ENCODE measurements around the gene ARHGEF17.

Gene ARHGEF17

DNA sequence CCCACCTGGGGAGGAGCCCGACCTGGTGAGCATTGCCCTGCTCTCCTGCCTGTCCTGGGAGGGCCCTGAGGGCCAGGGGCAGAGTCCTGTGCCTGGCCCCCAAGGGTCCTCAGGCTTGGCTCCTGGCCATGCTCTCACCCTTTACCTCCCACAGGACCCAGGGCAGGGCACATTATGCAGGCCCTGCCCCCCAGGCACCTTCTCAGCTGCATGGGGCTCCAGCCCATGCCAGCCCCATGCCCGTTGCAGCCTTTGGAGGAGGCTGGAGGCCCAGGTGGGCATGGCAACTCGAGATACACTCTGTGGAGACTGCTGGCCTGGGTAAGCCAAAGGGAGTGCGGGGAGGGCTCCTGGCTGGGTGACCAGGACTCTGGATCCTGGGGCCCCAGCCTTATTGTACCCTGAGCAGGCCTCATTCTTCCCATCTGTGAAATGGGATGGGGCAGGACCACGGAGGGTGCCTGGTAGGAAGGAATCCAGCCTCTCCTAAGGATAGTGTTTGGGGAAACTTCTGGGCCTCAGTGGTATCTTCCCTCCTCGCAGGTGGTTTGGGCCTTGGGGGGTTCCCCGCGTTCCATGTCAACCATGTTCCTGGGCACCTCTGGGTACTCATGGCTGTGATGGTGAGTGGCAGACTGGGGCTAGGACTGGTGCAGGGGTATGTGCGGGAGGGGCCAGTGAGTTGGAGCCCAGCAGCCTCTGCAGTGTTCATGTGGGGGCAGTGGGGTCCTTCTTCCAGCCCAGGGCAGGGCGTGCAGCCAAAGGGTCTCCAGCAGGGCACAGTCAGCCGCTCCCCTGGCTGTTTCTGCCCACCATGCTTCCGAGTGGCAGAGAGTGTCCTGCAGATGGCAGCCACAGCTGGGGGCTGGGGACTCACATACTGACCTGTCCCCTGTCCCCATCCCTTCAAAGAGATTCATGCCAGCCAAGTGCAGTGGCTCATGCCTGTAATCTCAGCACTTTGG, 82.8 kb downstream of the ARHGEF17 start:
- H3K27ac ChIP-seq (ENCODE audit: low read length), result no peak overlapping the region
- H3K36me3 ChIP-seq (ENCODE audit: control insufficient read depth in 2 of 2, insufficient read depth in 2 of 2, low read length in 2 of 2), result no peaks in the 10 kb centered on the region
- H3K9me3 ChIP-seq (ENCODE audit: control insufficient read depth in 2 of 2, low read length in 2 of 2), result no peaks in the 10 kb centered on the region
- H3K4me3 ChIP-seq (ENCODE audit: low read length in 2 of 2), result no peak overlapping the region
- peaks cover 11% of the 10 kb centered on the region for H3K4me1 ChIP-seq (ENCODE audit: control insufficient read depth, insufficient read depth, low read length)
- peaks cover 0 to 2% of the 10 kb centered on the region in 2 donors for H3K27me3 ChIP-seq (ENCODE audit: control insufficient read depth in 1 of 2, insufficient read depth in 2 of 2, low read length in 2 of 2)
- no peak overlapping the region for H3K9ac ChIP-seq (ENCODE audit: low read length in 2 of 2)

DNA sequence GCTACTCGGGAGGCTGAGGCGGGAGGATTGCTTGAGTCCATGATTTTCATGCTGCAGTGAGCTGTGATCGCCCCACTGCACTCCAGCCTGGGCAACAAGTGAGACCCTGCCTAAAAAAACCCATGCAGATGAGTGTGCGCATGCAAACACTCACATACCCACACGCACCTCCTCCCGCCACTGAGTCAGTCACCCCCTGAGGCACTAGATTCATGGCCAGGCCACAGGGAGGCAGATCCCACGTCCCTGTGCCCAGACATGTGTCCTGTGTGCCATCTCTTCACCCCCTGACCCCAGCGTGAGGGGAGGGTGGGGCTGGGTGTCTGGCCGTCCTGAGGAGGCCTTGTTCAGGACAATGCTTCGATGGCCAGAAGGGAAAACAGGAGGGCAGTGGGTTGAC, 83.6 kb downstream of the ARHGEF17 start:
- Histone ChIP-seq H3K27me3 (ENCODE audit: control insufficient read depth in 1 of 2, insufficient read depth in 2 of 2, low read length in 2 of 2) (peaks cover 0 to 2% of the 10 kb centered on the region in 2 donors), H3K4me3 (ENCODE audit: low read length in 2 of 2) (no peak overlapping the region), H3K27ac (ENCODE audit: low read length) (no peak overlapping the region), H3K9me3 (ENCODE audit: control insufficient read depth in 2 of 2, low read length in 2 of 2) (no peaks in the 10 kb centered on the region), H3K4me1 (ENCODE audit: control insufficient read depth, insufficient read depth, low read length) (peaks cover 3% of the 10 kb centered on the region), H3K36me3 (ENCODE audit: control insufficient read depth in 2 of 2, insufficient read depth in 2 of 2, low read length in 2 of 2) (no peaks in the 10 kb centered on the region), H3K9ac (ENCODE audit: low read length in 2 of 2) (no peak overlapping the region)

DNA sequence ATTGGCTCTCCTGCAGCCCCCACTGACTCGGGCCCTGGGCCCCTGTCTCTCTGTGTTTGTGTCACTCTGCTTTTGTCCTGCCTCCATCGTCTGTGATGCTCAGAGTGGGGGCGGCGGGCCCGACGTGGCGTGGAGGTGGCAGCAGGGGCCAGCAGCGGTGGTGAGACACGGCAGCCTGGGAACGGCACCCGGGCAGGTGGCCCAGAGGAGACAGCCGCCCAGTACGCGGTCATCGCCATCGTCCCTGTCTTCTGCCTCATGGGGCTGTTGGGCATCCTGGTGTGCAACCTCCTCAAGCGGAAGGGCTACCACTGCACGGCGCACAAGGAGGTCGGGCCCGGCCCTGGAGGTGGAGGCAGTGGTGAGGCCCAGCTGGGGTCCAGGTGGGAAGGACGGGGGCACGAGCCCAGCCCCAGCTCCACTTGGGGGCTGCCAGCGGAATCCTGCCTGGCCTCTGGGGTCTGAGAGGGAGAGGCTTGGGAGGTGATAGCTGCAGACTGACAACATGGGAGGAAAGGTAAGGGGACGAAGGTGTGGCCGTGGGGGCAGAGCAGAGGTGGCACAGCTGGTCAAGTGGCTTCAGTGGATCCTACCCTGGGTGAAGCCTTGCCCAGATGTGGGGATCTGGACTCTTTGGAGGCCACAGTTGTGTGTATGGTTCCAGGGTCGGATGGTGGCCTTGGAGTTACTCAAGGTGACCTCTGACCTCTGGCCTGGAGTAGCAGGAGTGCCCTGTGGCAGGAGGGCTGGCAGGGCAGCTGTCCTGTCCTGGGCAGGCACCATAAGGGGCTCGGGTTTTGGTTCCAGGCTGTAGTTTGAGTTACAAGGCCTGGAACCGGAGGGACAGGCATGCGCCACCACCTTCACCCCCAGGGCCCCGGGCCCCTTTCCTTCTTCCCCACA, 84.3 kb downstream of the ARHGEF17 start:
- no peak overlapping the region for H3K4me3 ChIP-seq (ENCODE audit: low read length in 2 of 2)
- no peak overlapping the region for H3K9ac ChIP-seq (ENCODE audit: low read length in 2 of 2)
- no peaks in the 10 kb centered on the region for H3K9me3 ChIP-seq (ENCODE audit: control insufficient read depth in 2 of 2, low read length in 2 of 2)
- H3K27ac ChIP-seq (ENCODE audit: low read length), result no peak overlapping the region
- H3K27me3 ChIP-seq (ENCODE audit: control insufficient read depth in 1 of 2, insufficient read depth in 2 of 2, low read length in 2 of 2), result peaks cover 0 to 2% of the 10 kb centered on the region in 2 donors
- H3K4me1 ChIP-seq (ENCODE audit: control insufficient read depth, insufficient read depth, low read length), result peaks cover 3% of the 10 kb centered on the region
- H3K36me3 ChIP-seq (ENCODE audit: control insufficient read depth in 2 of 2, insufficient read depth in 2 of 2, low read length in 2 of 2), result no peaks in the 10 kb centered on the region

DNA sequence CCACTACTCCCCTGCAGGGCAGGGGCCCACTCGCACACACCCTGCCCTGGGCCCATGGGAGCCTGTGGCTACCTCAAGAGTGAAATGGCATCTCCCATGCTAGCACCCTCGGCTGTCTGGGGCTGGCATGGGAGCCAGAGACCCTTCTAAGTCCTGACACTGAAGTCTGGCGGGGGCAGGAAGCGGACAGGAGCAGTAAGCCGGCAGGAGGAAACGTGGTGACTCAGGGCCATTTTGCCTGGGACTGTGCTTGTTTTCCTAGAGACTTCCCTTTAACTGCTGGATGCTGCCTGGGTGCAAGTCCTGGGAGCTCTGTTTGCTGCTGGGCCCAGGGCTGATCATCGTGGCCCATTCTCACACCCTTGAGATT, 84.9 kb downstream of the ARHGEF17 start:
- no peak overlapping the region for H3K27ac ChIP-seq (ENCODE audit: low read length)
- H3K9ac ChIP-seq (ENCODE audit: low read length in 2 of 2), result no peak overlapping the region
- peaks cover 3% of the 10 kb centered on the region for H3K4me1 ChIP-seq (ENCODE audit: control insufficient read depth, insufficient read depth, low read length)
- H3K4me3 ChIP-seq (ENCODE audit: low read length in 2 of 2), result no peak overlapping the region
- no peaks in the 10 kb centered on the region for H3K9me3 ChIP-seq (ENCODE audit: control insufficient read depth in 2 of 2, low read length in 2 of 2)
- H3K27me3 ChIP-seq (ENCODE audit: control insufficient read depth in 1 of 2, insufficient read depth in 2 of 2, low read length in 2 of 2), result peaks cover 0 to 2% of the 10 kb centered on the region in 2 donors
- no peaks in the 10 kb centered on the region for H3K36me3 ChIP-seq (ENCODE audit: control insufficient read depth in 2 of 2, insufficient read depth in 2 of 2, low read length in 2 of 2)

DNA sequence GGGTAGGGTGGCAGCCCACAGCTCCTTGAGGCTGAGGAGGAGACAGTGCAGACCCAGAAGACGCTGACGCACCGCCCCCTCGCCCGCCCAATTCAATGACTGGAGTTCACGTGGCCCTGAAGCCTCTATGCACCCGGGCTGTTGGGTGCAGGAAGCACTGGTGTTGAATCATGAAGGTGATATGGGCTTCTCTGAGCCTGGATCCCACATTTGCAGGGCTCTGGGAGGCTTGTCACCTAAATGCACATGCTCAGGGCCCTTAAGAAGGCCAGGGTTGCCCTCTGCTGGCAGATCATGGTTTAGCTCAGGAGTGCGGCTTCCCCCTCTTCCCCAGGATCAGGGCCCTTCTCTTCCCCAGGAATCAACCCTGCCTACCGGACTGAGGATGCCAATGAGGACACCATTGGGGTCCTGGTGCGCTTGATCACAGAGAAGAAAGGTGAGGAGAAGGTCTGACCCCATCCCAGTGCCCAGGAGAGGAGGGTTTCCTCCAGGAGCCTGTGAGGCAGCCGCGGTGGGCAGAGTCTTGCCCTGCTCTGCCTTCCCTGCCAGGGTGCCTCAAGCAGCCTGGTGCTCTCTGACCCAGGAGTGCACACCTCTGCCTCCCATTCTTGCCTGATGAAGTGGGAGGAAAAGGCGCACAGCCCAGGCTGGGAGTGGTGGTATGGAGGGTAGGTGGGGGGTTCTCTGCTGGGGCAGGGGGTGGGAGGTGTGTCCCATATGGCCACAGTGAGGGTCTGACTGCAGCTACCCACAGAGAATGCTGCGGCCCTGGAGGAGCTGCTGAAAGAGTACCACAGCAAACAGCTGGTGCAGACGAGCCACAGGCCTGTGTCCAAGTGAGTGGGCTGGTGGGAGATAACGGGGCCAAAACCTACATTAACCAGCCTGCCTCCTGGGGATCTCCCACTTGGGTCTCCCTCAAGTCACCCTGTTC, 85.7 kb downstream of the ARHGEF17 start:
- no peaks in the 10 kb centered on the region for H3K9me3 ChIP-seq (ENCODE audit: control insufficient read depth in 2 of 2, low read length in 2 of 2)
- peaks cover 0 to 2% of the 10 kb centered on the region in 2 donors for H3K27me3 ChIP-seq (ENCODE audit: control insufficient read depth in 1 of 2, insufficient read depth in 2 of 2, low read length in 2 of 2)
- H3K9ac ChIP-seq (ENCODE audit: low read length in 2 of 2), result no peak overlapping the region
- H3K4me3 ChIP-seq (ENCODE audit: low read length in 2 of 2), result no peak overlapping the region
- H3K4me1 ChIP-seq (ENCODE audit: control insufficient read depth, insufficient read depth, low read length), result peaks cover 3% of the 10 kb centered on the region
- no peaks in the 10 kb centered on the region for H3K36me3 ChIP-seq (ENCODE audit: control insufficient read depth in 2 of 2, insufficient read depth in 2 of 2, low read length in 2 of 2)
- H3K27ac ChIP-seq (ENCODE audit: low read length), result no peak overlapping the region

DNA sequence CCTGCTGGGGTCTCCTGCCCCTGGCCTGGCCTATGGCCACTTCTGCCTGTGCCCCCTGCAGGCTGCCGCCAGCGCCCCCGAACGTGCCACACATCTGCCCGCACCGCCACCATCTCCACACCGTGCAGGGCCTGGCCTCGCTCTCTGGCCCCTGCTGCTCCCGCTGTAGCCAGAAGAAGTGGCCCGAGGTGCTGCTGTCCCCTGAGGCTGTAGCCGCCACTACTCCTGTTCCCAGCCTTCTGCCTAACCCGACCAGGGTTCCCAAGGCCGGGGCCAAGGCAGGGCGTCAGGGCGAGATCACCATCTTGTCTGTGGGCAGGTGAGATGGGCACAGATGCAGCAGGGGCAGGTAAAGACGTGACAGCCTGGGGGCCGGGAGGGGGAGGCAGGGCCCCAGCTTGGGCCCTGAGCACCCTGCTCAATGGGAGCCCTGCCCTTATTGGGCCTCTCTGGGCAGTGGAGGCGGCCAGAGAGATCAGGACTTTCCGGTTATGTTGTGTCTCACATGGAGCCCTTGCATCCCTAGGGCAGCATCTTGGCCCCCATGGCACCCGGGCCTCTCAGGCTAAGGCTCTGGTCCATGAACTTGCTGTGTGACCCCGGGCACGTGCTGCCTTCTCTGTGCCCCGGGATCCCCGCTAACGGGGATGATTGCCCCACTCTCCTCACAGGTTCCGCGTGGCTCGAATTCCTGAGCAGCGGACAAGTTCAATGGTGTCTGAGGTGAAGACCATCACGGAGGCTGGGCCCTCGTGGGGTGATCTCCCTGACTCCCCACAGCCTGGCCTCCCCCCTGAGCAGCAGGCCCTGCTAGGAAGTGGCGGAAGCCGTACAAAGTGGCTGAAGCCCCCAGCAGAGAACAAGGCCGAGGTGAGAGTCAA, 86.6 kb downstream of the ARHGEF17 start:
- H3K9ac ChIP-seq (ENCODE audit: low read length in 2 of 2), result no peak overlapping the region

DNA sequence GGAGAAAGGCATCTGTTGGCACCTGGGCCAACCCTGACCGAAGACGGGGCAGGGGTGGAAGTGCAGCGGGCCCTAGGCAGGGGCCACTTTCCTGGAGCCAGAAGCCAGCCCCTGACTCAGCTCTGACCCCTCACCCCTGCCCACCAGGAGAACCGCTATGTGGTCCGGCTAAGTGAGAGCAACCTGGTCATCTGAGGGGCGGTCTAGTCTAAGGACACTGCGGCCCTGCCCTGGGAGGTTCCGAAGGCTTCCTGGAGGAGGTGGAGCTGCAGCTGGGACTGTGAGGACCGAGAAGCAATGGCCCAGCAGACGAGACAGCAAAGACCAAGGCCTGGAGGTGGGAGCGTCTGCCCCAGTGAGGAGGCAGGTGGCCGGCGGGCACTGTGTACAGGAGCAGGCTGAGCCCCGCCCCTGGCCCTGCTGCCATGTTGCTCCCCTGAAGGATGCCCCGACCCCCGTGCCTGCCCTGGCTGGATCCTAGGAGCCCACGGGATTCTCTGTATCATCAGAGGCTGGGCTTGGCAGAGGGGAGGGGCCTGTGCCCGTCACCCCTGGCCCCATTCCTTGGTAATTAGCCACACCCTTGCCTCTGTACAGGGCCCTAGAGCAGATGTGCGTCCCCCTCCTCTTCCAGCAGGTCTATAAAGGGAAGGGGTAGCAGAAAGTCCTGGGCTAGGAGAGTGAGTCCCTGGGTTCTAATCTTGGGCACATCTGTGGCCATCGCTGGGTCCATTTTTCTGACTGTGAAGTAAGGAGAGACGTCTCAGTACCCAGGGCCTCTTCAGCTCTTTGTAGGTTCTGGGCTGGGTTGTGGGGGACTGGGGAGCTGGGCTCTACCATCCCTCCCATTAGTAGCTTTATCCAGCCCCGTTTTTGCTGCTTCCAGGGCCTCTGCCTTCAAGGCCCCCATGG, 87.5 kb downstream of the ARHGEF17 start:
- Histone ChIP-seq H3K27me3 (ENCODE audit: control insufficient read depth in 1 of 2, insufficient read depth in 2 of 2, low read length in 2 of 2) (peaks cover 0 to 2% of the 10 kb centered on the region in 2 donors), H3K27ac (ENCODE audit: low read length) (no peak overlapping the region), H3K9me3 (ENCODE audit: control insufficient read depth in 2 of 2, low read length in 2 of 2) (no peaks in the 10 kb centered on the region), H3K4me3 (ENCODE audit: low read length in 2 of 2) (no peak overlapping the region), H3K36me3 (ENCODE audit: control insufficient read depth in 2 of 2, insufficient read depth in 2 of 2, low read length in 2 of 2) (no peaks in the 10 kb centered on the region), H3K4me1 (ENCODE audit: control insufficient read depth, insufficient read depth, low read length) (peaks cover 2% of the 10 kb centered on the region), H3K9ac (ENCODE audit: low read length in 2 of 2) (no peak overlapping the region)

More for the DNA sequence above, 86.6 kb downstream of the ARHGEF17 start:
- no peak overlapping the region for H3K4me3 ChIP-seq (ENCODE audit: low read length in 2 of 2)
- H3K36me3 ChIP-seq (ENCODE audit: control insufficient read depth in 2 of 2, insufficient read depth in 2 of 2, low read length in 2 of 2), result no peaks in the 10 kb centered on the region
- peaks cover 0 to 2% of the 10 kb centered on the region in 2 donors for H3K27me3 ChIP-seq (ENCODE audit: control insufficient read depth in 1 of 2, insufficient read depth in 2 of 2, low read length in 2 of 2)
- H3K4me1 ChIP-seq (ENCODE audit: control insufficient read depth, insufficient read depth, low read length), result peaks cover 2% of the 10 kb centered on the region
- no peak overlapping the region for H3K27ac ChIP-seq (ENCODE audit: low read length)
- H3K9me3 ChIP-seq (ENCODE audit: control insufficient read depth in 2 of 2, low read length in 2 of 2), result no peaks in the 10 kb centered on the region

DNA sequence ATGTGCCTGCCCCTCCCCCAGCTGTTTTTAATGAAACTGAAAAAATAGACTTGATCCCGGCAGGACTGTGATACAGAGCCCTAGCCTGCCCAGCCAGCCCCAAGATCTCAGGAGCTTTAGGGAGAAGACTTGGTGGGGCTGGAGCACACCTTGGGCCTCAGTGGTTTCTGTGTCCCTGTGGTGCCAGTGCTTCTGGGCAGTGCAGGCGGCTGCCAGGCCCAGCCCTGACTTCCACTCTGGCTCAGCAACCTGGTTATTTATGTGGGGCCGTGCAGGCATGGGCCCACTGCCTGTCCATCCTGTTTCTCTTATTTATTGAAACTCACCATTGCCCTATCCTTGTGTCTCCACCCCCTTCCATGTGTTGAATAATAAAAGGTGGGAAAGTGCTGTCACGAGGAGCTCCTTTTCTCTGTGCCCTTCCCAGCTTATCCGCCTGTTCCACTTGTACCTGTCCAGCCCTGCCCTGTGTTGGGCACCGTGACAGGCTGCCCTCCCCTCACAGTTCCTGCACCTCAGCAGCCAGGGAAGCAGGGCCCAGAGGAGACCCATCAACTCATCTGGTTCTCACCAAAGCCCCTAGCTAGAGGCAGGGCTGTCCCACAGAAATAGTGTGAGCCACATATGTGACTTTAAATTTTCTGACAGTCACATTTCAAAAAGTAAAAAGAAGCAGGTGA, 88.3 kb downstream of the ARHGEF17 start:
- Histone ChIP-seq H3K27ac (ENCODE audit: low read length) (no peak overlapping the region), H3K9me3 (ENCODE audit: control insufficient read depth in 2 of 2, low read length in 2 of 2) (no peaks in the 10 kb centered on the region), H3K27me3 (ENCODE audit: control insufficient read depth in 1 of 2, insufficient read depth in 2 of 2, low read length in 2 of 2) (peaks cover 0 to 2% of the 10 kb centered on the region in 2 donors), H3K4me3 (ENCODE audit: low read length in 2 of 2) (no peak overlapping the region), H3K4me1 (ENCODE audit: control insufficient read depth, insufficient read depth, low read length) (peaks cover 2% of the 10 kb centered on the region), H3K36me3 (ENCODE audit: control insufficient read depth in 2 of 2, insufficient read depth in 2 of 2, low read length in 2 of 2) (no peaks in the 10 kb centered on the region), H3K9ac (ENCODE audit: low read length in 2 of 2) (no peak overlapping the region)
